Ovary (tissue), 3 donors: ENCODE data around the gene PIK3R6.

Source experiments
- CTCF ChIP-seq, 3 donors: fragments of 450-650 bp in 2 of 3; fragments of 200-600 bp in 1 of 3; IDR thresholded peaks; one replicate each; pipeline versions ENCODE4 v1.5.1 to v1.8.0; 2016 to 2022; ENCODE audit warnings: antibody characterized with exemption in 3 of 3, mild to moderate bottlenecking in 1 of 3
- EP300 ChIP-seq: sonication (generic); formaldehyde crosslinking; IDR thresholded peaks from one replicate; pipeline ENCODE4 v1.6.1; 2017; ENCODE audit warnings: antibody characterized with exemption
- POLR2A ChIP-seq: fragments of 450-650 bp; IDR thresholded peaks from one replicate; pipeline ENCODE4 v1.6.1; 2017; ENCODE audit warnings: antibody characterized with exemption, mild to moderate bottlenecking, moderate library complexity
- donor health status: DM: no; HTN: no; CAD: no.

GRCh38 chr17:8898126-8898525 lies 30.7 kb upstream of the PIK3R6 start:
- TF ChIP-seq CTCF (IDR thresholded peaks at IDR 0.05) (no peak), POLR2A (no peak), EP300 (no peak)
